ENCODE data around the gene ADCK2.

DNA sequence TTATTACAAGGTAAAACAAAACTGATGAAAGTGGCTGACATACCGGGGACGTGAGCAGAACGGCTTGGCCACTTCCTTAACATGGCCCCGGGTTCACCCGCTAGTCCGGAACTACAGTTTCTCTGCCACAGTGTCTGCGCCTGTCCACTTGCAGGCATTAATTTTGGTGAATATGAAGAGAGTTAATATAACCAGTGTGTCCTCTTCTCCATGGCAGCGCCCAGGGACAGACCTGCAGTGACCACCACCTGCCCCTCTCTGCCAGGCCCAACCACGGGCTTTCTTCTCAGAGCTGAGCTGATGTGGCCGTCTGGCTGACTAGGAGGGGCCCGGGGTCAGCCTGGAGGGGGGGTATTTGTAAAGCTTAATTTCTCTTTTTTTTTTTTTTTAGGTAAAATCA lies 22.6 kb downstream of the ADCK2 start:
- no peak for TF ChIP-seq CTCF (IDR thresholded peaks at IDR 0.05)
- no peak for TF ChIP-seq EZH2 (IDR thresholded peaks at IDR 0.05)

Data from neural progenitor cell (in vitro differentiated cells).